Measurements from ENCODE around the gene EXOC2.
"Not testable (repeated sequence)": the region's sequence is repeated elsewhere in the genome, so short reads cannot be mapped to it uniquely, and the experiment has no call there.

EXOC2 gene

GRCh38 chr6:641225-641985, 51.5 kb downstream of the EXOC2 start:
- in situ Hi-C loops (cut with MboI; ENCODE audit: low sequenced_read_pairs): no loop called here

DNA sequence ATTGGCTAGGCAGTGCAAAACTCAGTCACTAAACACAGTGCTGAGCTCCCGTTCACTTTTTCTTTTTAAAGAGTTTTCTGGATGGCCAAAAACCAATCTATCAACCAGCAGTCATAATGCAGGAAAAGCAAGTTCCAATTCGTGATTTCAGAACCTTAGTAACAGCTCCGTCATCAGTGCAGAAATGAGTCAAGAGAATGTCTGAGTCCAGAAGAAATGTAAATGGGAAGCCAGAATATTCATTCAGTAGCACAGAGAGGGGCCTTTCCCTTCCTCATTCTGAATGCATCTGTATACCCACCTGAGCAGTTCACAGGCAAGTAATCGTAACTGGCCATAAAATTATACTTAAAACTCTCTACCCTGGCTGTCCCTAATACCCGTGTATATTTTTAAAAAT, 56.5 kb downstream of the EXOC2 start:
- in situ Hi-C loops (cut with MboI; ENCODE audit: low sequenced_read_pairs): no loop called here

DNA sequence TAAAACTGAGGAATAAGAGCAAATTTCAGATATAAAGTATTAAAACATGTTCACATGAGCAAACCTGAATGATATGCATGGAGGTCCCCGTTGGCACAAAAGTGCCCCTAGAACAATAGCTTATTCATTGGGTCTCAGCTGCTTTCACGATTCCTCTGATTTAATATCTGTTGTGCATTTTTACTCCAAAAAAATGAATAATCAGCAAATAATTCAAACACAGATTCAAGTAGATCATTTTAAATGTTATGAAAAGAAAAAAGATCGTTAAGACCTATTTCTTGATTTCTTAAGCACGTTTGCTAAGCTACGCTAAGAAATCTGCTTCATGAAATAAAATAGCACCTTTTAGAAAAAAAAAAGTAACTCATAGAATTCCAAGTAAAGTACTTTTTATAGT, 57.7 kb downstream of the EXOC2 start:
- in situ Hi-C loops (cut with MboI; ENCODE audit: low sequenced_read_pairs): no loop called here

DNA sequence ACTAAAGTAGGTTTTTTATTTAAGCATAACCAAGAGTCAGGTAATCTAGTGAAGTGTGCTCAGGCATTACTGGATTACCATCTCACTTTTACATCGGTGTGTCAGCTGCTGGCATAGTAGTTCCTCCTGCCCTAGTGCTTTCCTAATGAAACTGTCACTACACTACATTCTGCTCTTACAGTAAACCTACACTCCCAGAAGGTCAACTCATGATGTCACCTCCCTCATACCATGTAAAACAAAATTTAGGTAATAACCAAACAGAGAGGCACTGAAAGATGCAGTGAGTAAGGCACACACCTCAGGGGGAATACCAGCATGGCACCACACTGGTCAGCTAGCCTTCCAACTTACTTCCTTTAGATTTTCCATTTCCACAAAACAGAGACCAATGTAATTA, 59.3 kb downstream of the EXOC2 start:
- in situ Hi-C loops (cut with MboI; ENCODE audit: low sequenced_read_pairs): no loop called here

- in situ Hi-C loops (cut with MboI; ENCODE audit: low sequenced_read_pairs): no loop called here
Measured at GRCh38 chr6:628766-629165, 64.2 kb downstream of the EXOC2 start.

- in situ Hi-C loops (cut with MboI; ENCODE audit: low sequenced_read_pairs): no loop called here
Measured at GRCh38 chr6:626236-626635, 66.7 kb downstream of the EXOC2 start.

DNA sequence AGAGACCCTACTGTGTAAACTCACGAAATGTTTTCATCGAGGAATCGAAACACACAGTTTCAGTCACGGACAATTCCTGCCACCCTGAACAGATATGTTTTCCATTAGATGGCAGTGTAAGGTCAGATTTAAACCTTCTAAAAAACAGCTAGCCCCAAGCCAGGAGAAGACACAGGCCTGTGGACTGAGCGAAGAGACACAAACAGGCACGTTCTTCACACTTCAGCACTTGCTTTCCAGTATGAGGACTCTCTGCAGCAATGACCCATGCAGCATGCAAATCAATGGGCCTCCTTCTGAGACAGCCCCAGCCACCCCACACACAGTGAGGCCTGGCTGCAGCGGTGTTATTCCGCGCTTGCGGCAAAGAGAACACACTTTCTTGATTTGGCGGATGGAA, 68.0 kb downstream of the EXOC2 start:
- in situ Hi-C loops (cut with MboI; ENCODE audit: low sequenced_read_pairs): no loop called here

DNA sequence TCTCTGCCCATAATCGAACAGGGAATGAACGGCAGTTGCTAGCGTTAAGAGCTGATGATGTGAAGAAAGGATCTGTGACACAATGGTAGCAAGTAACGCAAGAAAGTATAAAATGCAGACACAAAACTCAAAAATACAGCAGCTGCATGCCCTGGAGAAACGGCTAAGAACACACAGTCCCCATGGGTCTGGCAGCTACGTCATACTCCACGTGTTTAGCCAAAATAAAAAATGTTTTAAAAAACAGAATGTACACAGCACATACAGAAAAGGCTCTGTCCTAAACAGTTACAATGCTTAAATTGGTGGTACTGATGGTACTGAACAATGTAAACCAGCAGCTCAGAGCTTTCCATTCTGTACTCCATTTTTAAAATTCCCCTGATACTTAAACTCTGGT, 70.5 kb downstream of the EXOC2 start:
- in situ Hi-C loops (cut with MboI; ENCODE audit: low sequenced_read_pairs): no loop called here

- in situ Hi-C loops (cut with MboI; ENCODE audit: low sequenced_read_pairs): no loop called here
Measured at GRCh38 chr6:621931-622330, 71.0 kb downstream of the EXOC2 start.

GRCh38 chr6:620950-621349, 72.0 kb downstream of the EXOC2 start:
- in situ Hi-C loops (cut with MboI; ENCODE audit: low sequenced_read_pairs): no loop called here

DNA sequence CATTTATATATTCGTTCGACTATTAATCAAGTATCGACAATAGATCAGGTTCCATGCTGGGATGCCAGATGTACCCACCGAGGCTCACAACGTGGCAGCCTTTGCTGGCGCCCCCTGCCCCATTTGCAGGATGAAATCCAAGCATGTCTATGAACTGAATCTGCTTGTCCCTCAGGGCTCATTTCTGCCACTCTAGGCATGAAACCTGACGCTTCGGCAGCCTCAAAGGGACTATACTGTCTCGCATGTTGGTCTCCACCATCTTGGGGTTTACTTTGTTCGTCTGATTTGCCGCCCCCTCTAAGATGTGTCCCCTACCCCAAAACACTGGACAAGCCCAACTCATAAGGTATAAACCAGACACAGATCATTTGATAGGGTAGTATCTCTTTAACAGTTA, 72.8 kb downstream of the EXOC2 start:
- in situ Hi-C loops (cut with MboI; ENCODE audit: low sequenced_read_pairs): no loop called here

DNA sequence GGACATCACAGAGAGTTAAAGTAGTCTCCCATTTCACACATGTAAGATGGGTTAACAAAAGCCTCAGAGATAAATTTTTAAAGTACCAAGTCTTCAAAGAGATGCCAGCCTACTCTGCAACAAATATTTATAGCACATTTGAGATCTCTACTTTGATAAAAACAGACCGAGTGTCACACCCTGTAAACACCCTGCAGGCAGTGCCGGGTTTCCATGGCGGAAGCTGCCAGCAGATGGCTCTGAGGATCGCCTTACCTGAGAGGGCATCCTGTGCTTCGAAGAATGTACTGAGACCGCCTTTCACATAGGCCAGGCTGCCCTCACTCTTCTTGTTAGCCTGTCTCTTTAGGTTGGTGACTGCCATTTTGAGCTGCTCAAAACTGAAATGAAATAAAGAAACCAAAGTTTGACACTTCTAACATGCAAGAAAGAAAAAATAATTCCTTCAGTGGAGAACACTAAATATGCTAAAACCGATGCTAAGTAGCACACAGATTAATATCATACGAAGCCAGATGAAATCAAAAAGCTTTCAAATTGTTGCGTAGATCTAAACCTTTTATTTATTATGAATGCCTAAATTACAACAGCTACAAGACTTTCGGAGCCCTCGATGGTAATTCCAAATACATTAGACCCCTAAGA, 75.4 kb downstream of the EXOC2 start:
- in situ Hi-C loops (cut with MboI; ENCODE audit: low sequenced_read_pairs): no loop called here

- in situ Hi-C loops (cut with MboI; ENCODE audit: low sequenced_read_pairs): no loop called here
Measured at GRCh38 chr6:613981-614380, 79.0 kb downstream of the EXOC2 start.

DNA sequence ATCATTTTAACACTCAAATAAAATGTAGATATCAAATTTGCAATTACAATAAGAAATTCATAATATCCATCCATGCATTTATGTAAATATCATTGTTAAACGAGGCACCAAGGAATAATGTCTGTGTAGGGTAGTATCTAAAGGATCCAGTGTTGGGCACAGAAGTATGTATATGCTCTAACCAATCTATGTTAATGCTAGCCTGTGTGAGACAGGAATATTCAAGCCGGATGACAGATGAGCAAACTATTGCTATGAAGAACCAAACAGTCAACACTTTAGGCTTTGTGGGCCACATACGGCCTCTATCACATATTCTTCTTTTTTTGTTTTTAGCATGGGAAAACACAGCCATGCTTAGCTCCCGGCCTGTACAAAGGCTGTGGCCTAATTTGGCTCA, 81.0 kb downstream of the EXOC2 start:
- in situ Hi-C loops (cut with MboI; ENCODE audit: low sequenced_read_pairs): no loop called here

DNA sequence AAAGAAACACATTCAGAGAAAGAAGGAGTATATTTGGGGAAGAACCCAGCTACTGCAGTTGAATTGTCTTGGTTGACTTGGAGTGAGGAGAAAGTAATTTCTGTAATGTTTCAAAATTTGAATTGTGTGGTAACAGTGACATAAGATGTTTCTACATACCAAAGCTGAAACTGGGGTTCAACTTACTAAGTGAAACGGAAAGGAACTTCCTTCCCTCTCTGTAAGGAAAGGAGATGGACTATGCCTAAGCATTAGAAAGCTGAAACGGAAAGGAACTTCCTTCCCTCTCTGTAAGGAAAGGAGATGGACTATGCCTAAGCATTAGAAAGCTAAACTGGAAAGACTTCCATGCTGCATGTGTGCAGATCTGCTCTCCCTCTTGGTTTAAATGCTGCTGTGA, 82.1 kb downstream of the EXOC2 start:
- in situ Hi-C loops (cut with MboI; ENCODE audit: low sequenced_read_pairs): no loop called here

- in situ Hi-C loops (cut with MboI; ENCODE audit: low sequenced_read_pairs): no loop called here
Measured at GRCh38 chr6:609905-610304, 83.0 kb downstream of the EXOC2 start.

DNA sequence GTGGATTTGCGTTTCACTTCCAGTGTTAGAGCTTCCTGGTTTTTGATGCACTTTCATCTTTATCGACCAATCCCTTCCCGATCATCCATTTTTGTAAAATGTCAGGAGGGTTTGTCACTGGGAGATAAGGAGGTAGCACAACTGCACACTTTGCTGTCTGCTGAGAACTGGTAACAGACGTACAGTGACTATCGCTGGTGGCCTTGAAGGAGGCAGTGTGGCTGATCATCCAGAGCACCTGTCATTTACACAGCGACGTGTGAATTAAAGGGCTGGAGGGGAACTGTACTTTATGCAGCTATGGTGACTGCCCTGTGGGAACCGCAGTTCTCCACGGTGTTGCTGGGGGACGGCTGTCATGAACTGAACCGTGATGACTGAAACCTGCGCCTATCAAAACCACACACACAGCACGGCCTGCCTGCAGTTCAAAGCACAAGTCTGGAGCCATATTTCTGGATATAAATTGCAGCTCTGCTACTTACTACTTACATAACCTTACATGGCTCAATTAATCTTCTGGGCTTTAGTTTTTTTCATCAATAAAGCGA, 86.0 kb downstream of the EXOC2 start:
- in situ Hi-C loops (cut with MboI; ENCODE audit: low sequenced_read_pairs): no loop called here

DNA sequence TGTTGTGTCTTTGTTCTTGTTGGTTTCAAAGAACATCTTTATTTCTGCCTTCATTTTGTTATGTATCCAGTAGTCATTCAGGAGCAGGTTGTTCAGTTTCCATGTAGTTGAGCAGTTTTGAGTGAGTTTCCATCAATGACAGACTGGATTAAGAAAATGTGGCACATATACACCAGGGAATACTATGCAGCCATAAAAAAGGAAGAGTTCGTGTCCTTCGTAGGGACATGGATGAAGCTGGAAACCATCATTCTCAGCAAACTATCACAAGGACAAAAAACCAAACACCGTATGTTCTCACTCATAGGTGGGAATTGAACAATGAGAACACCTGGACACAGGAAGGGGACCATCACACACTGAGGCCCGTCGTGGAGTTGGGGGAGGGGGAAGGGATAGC, 87.0 kb downstream of the EXOC2 start:
- in situ Hi-C loops (cut with MboI; ENCODE audit: low sequenced_read_pairs): not testable (repeated sequence)

DNA sequence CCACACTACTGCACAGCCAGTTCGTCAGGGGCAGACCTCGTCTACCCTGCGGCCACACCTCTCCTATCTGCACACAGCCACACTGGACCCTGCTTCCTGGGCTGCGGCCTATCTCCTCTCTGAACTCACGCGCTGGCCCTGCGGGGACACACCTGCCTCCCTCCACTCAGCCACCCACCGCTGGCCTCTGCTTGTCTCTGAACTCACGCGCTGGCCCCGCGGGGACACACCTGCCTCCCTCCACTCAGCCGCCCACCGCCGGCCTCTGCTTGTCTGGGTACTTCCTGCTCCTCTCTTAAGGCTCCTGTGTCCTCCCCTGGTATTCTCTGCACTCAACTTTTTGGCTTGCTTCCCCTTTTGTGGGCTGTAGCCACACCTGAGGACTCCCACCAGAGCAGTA, 88.4 kb downstream of the EXOC2 start:
- in situ Hi-C loops (cut with MboI; ENCODE audit: low sequenced_read_pairs): no loop called here

DNA sequence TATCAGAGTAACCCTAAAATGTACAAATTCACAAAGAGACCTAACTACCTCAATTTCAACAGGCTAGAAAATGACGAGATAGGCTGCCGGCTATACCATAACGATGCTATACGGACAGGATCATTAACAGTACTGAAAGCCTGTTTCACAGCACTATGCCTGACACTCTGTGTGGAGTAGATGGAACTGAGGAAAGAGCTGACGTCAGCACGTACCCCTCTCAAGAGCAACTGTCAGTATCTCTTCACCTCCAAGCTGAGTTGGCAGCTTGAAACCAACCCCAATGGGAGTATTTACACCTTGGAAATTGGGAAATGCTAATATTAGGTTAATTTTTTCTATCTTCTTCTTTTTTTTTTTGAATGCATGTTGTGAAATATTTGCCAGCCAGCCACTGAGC, 89.7 kb downstream of the EXOC2 start:
- in situ Hi-C loops (cut with MboI; ENCODE audit: low sequenced_read_pairs): no loop called here

DNA sequence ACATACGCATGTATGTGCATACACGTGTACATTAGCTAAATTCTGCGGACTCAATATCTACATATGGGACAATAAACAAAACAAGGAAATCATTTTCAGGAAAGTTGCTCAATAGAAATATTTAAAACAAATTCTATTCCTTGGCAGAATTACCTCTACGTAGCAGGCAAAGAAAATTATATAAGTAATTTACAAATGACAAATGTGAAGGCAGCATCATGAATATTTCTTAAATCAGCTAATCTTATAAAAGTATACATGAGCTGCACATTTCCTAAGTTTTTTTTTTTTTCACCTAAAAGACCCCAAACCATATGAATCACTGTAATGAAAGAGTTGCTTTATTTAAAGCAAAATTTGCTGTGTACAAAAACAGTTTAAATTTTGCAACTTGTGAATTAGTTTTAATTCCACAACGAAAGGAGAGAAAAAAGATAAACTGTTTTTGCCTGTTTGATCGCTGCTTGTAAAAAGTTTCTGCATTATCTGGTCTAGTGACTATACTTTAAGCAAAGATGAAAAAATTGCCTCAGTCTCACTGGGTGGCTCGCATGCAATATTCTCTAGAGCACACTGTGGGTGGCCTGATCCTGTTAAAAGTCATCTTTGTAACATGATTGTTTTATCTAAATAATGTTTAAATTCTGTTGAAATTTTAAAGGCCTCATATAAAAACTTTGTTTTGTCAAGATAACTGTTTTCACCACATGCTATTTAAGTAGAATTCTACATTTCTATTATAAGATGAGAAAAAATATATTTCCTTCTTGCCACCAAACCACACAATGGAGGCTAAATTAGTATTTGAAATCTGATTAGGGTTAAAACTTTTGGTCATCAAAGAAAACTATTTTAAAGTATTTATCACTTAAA, 93.1 kb downstream of the EXOC2 start:
- in situ Hi-C loops (cut with MboI; ENCODE audit: low sequenced_read_pairs): no loop called here

GRCh38 chr6:593907-594212, 99.1 kb downstream of the EXOC2 start:
- in situ Hi-C loops (cut with MboI; ENCODE audit: low sequenced_read_pairs): no loop called here
